Measurements from ENCODE around the gene NTM.

Gene NTM

DNA sequence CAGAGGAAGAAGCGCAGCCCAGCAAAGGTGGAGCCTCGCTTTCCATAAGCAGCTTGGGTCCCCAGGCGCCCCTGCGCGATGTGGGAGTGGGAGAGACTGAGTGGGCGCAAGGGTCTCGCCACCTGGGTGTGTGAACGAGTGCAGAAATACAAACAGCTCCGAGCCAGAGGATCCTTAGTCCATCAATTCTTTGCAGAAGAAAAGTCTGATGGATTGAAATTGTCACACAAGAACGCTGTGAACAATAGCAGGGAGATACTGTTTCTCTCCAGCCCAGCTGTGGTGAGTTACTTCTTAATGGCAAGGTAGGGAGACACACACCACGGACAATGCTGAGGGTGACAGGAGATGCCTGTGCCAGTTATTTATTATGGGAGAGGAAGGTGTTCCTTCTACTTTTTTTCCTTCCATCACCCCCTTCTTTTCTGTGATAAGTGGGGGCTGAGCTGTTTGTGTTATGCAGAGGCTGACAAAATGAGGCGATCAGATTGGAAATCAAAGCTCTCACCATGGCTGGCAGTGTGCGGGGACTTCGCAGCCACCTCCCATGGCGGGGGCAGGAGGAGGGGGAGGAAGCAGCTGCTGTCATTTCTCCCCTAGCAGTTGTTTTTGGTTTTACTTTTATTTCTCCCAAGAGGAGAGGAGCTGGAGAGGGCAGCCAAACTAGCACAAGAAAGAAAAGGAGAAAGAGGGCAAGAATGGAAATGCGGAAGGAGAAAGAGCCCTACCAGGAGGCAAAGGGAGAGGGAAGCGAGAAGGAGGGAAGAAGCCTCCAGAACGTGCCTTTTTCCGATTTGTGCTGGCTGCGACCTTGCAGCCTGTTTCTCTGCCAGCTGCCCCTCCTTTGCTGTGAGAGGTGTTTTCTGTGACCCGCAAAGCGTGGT, 755.8 kb downstream of the NTM start:
- Histone ChIP-seq H3K9me3 (ENCODE audit: control insufficient read depth, low read length) (no peaks in the 10 kb centered on the region), H3K4ac (ENCODE audit: low read depth in 1 of 2, low read length in 2 of 2) (peak overlapping the region; percentile 18 to 76), H3K36me3 (ENCODE audit: control insufficient read depth in 1 of 2, insufficient read depth in 2 of 2, low read depth in 1 of 2, low read length in 2 of 2) (peaks cover 0 to 4% of the 10 kb centered on the region in 2 experiments), H3K79me1 (replicated peaks; ENCODE audit: low read length, poor library complexity, severe bottlenecking) (peaks cover 40% of the 10 kb centered on the region), H3K9ac (ENCODE audit: low read length) (peak overlapping the region; percentile 80), H2AFZ (ENCODE audit: low read depth, low read length) (peak overlapping the region; percentile 18), H4K91ac (ENCODE audit: low read length) (peak overlapping the region; percentile 79), H2BK12ac (ENCODE audit: low read length in 2 of 2) (peak overlapping the region; percentile 9 to 76), H2BK120ac (ENCODE audit: low read depth, low read length) (peak overlapping the region; percentile 83), H3K4me3 (ENCODE audit: insufficient read depth in 1 of 2, low read depth in 1 of 2, low read length in 2 of 2) (peak overlapping the region in 1 of 2 experiments; percentile 64), H3K4me2 (ENCODE audit: low read length, poor library complexity, severe bottlenecking) (peak overlapping the region; percentile 28), H3K4me1 (ENCODE audit: control insufficient read depth, insufficient read depth, low read depth, low read length) (peaks cover 30% of the 10 kb centered on the region), H3K27ac (ENCODE audit: low read length, poor library complexity, severe bottlenecking) (peak overlapping the region; percentile 94), H2AK5ac (ENCODE audit: low read length, severe bottlenecking) (peak overlapping the region; percentile 76), H2BK15ac (ENCODE audit: low read depth, poor library complexity, severe bottlenecking) (peak overlapping the region; percentile 38), H4K8ac (ENCODE audit: low read length) (peak overlapping the region; percentile 47), H2BK5ac (ENCODE audit: low read depth, low read length, poor library complexity, severe bottlenecking) (peak overlapping the region; percentile 90), H3K27me3 (ENCODE audit: control insufficient read depth in 1 of 2, insufficient read depth in 1 of 2, low read length in 2 of 2) (no peaks in the 10 kb centered on the region), H3K14ac (ENCODE audit: low read length in 2 of 2) (peak overlapping the region in 1 of 2 experiments; percentile 72), H3K18ac (ENCODE audit: low read depth in 1 of 2, low read length in 2 of 2) (peak overlapping the region; percentile 85 to 86), H3K23ac (ENCODE audit: low read length in 2 of 2) (no peak overlapping the region)
- 40% methylated on average over 22 of the region's 22 CpGs for WGBS
- DNase-seq, result peak; percentile 61

DNA sequence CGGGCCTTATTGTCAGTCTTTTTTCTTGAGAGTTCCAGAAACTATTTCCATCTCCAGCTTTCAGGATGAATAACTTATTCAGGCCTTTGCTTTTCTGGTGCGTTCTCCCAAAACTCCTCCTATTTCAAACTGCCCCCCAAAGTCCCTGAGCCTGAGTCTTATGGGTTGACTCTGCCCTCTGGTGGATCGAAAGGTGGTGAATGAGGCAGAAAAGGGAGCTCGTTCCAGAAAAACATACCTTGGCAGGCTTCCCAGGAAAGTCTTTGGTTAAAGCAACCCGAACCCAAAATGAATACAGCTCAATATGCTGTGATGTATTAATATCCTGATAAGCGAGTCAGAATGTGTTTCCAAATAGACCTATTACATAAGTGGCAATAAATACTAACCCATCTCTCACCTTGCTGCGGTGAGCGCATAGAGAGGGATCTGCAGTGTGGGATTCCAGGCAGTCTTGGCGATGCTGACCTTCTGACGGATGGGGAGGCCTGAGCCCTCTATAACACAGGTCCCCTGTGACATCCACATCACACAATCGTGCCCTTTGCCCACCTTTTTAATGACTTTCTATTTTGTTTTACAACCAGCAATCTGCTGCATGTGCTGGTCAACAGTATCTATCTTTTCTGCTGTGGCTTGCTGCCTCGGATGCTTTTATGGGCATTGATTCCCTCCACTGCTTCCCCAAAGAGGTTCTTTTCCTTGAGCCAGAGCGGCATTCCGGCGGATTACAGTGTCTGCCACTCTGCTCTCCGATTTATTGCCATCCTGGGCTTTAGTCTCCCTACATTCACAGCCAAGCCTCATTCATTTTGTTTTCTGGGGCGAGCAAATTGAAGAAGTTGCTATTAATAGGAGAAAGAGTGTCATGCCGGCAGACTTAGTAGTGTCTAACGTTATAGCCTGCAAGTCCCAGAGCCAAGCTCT, 756.8 kb downstream of the NTM start:
- DNase-seq, result peak; percentile 78
- Histone ChIP-seq H3K79me1 (replicated peaks; ENCODE audit: low read length, poor library complexity, severe bottlenecking) (peaks cover 40% of the 10 kb centered on the region), H3K27me3 (ENCODE audit: control insufficient read depth in 1 of 2, insufficient read depth in 1 of 2, low read length in 2 of 2) (no peaks in the 10 kb centered on the region), H2BK12ac (ENCODE audit: low read length in 2 of 2) (no peak overlapping the region), H2BK5ac (ENCODE audit: low read depth, low read length, poor library complexity, severe bottlenecking) (no peak overlapping the region), H3K4ac (ENCODE audit: low read depth in 1 of 2, low read length in 2 of 2) (no peak overlapping the region), H4K8ac (ENCODE audit: low read length) (no peak overlapping the region), H2BK15ac (ENCODE audit: low read depth, poor library complexity, severe bottlenecking) (no peak overlapping the region), H3K9me3 (ENCODE audit: control insufficient read depth, low read length) (no peaks in the 10 kb centered on the region), H3K14ac (ENCODE audit: low read length in 2 of 2) (no peak overlapping the region), H2AK5ac (ENCODE audit: low read length, severe bottlenecking) (peak overlapping the region; percentile 33), H4K91ac (ENCODE audit: low read length) (no peak overlapping the region), H2AFZ (ENCODE audit: low read depth, low read length) (no peak overlapping the region), H3K9ac (ENCODE audit: low read length) (peak overlapping the region; percentile 80), H3K27ac (ENCODE audit: low read length, poor library complexity, severe bottlenecking) (peak overlapping the region; percentile 94), H2BK120ac (ENCODE audit: low read depth, low read length) (peak overlapping the region; percentile 83), H3K36me3 (ENCODE audit: control insufficient read depth in 1 of 2, insufficient read depth in 2 of 2, low read depth in 1 of 2, low read length in 2 of 2) (peaks cover 0 to 4% of the 10 kb centered on the region in 2 experiments), H3K4me3 (ENCODE audit: insufficient read depth in 1 of 2, low read depth in 1 of 2, low read length in 2 of 2) (peak overlapping the region in 1 of 2 experiments; percentile 65), H3K18ac (ENCODE audit: low read depth in 1 of 2, low read length in 2 of 2) (peak overlapping the region in 1 of 2 experiments; percentile 54), H3K4me2 (ENCODE audit: low read length, poor library complexity, severe bottlenecking) (no peak overlapping the region), H3K23ac (ENCODE audit: low read length in 2 of 2) (no peak overlapping the region), H3K4me1 (ENCODE audit: control insufficient read depth, insufficient read depth, low read depth, low read length) (peaks cover 34% of the 10 kb centered on the region)
- 69% methylated on average over 11 of the region's 19 CpGs for WGBS

DNA sequence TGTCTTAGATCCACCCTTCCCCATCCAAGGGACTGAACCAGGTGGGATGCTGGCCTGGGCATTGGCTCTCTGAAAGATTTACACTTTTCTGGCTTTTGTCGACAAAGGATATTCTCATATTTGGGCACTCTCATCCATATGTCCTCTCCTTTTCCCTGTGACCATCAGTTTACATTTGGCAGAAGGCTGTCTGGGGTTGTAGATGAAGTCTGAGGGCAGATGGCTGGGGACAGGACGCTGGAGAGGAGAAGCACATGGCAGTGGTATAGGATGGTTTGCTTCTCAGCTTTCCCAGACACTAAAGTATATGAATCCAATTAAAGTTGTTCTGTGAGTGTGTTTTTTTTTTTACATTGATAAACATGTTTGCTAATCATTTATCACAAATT, 757.5 kb downstream of the NTM start:
- no peak overlapping the region for H3K14ac ChIP-seq (ENCODE audit: low read length in 2 of 2)
- H4K91ac ChIP-seq (ENCODE audit: low read length), result no peak overlapping the region
- no peaks in the 10 kb centered on the region for H3K27me3 ChIP-seq (ENCODE audit: control insufficient read depth in 1 of 2, insufficient read depth in 1 of 2, low read length in 2 of 2)
- no peak for DNase-seq
- H3K27ac ChIP-seq (ENCODE audit: low read length, poor library complexity, severe bottlenecking), result peak overlapping the region; percentile 94
- H2AFZ ChIP-seq (ENCODE audit: low read depth, low read length), result no peak overlapping the region
- H2BK15ac ChIP-seq (ENCODE audit: low read depth, poor library complexity, severe bottlenecking), result no peak overlapping the region
- no peak overlapping the region for H2BK12ac ChIP-seq (ENCODE audit: low read length in 2 of 2)
- peaks cover 36% of the 10 kb centered on the region for H3K79me1 ChIP-seq (replicated peaks; ENCODE audit: low read length, poor library complexity, severe bottlenecking)
- H3K9ac ChIP-seq (ENCODE audit: low read length), result peak overlapping the region; percentile 80
- H3K4me2 ChIP-seq (ENCODE audit: low read length, poor library complexity, severe bottlenecking), result no peak overlapping the region
- H2BK5ac ChIP-seq (ENCODE audit: low read depth, low read length, poor library complexity, severe bottlenecking), result no peak overlapping the region
- H3K36me3 ChIP-seq (ENCODE audit: control insufficient read depth in 1 of 2, insufficient read depth in 2 of 2, low read depth in 1 of 2, low read length in 2 of 2), result peaks cover 0 to 4% of the 10 kb centered on the region in 2 experiments
- 100% methylated on average over 1 of the region's 2 CpGs for WGBS
- no peak overlapping the region for H3K4me3 ChIP-seq (ENCODE audit: insufficient read depth in 1 of 2, low read depth in 1 of 2, low read length in 2 of 2)
- no peaks in the 10 kb centered on the region for H3K9me3 ChIP-seq (ENCODE audit: control insufficient read depth, low read length)
- peak overlapping the region in 1 of 2 experiments; percentile 54 for H3K18ac ChIP-seq (ENCODE audit: low read depth in 1 of 2, low read length in 2 of 2)
- H3K4me1 ChIP-seq (ENCODE audit: control insufficient read depth, insufficient read depth, low read depth, low read length), result peaks cover 31% of the 10 kb centered on the region
- H2AK5ac ChIP-seq (ENCODE audit: low read length, severe bottlenecking), result peak overlapping the region; percentile 33
- no peak overlapping the region for H3K4ac ChIP-seq (ENCODE audit: low read depth in 1 of 2, low read length in 2 of 2)
- H2BK120ac ChIP-seq (ENCODE audit: low read depth, low read length), result no peak overlapping the region
- no peak overlapping the region for H4K8ac ChIP-seq (ENCODE audit: low read length)
- no peak overlapping the region for H3K23ac ChIP-seq (ENCODE audit: low read length in 2 of 2)

Data from mesenchymal stem cell (in vitro differentiated cells and primary cell).